Suprapubic skin (tissue), 4 donors: ENCODE results near the gene IQGAP2. TPM values are rescaled to one million over a fixed set of nuclear protein-coding genes. Genes with fewer than 3 reads are reported as not detected.

Experiments used
- DNase-seq, 2 donors: peaks; one replicate each; pipeline ENCODE4 v3.0.0-alpha.2; 2019; ENCODE audit warnings: low spot score in 2 of 2
- H3K27ac ChIP-seq: fragments of 200-600 bp; sonication (generic); one replicate; pipeline ENCODE4 v1.5.1; 2019
- H3K27me3 ChIP-seq: fragments of 200-600 bp; sonication (generic); one replicate; pipeline ENCODE4 v1.5.1; 2019
- H3K36me3 ChIP-seq: fragments of 200-600 bp; sonication (generic); one replicate; pipeline ENCODE4 v1.5.1; 2019
- H3K4me1 ChIP-seq: fragments of 200-600 bp; sonication (generic); one replicate; pipeline ENCODE4 v1.5.1; 2019
- H3K4me3 ChIP-seq: fragments of 200-600 bp; sonication (generic); one replicate; pipeline ENCODE4 v1.5.1; 2019; ENCODE audit warnings: mild to moderate bottlenecking
- H3K9me3 ChIP-seq: fragments of 200-600 bp; sonication (generic); one replicate; pipeline ENCODE4 v1.5.1; 2019
- EP300 ChIP-seq: sonication (generic); formaldehyde crosslinking; IDR thresholded peaks from one replicate; pipeline ENCODE4 v1.6.1; 2017; ENCODE audit warnings: antibody characterized with exemption
- POLR2A ChIP-seq, 2 donors: fragments of 450-650 bp; IDR thresholded peaks; one replicate each; pipeline ENCODE4 v1.6.1; 2017; ENCODE audit warnings: antibody characterized with exemption in 2 of 2, mild to moderate bottlenecking in 2 of 2, moderate library complexity in 2 of 2
- POLR2AphosphoS5 ChIP-seq, 3 donors: sonication (generic); formaldehyde crosslinking; IDR thresholded peaks; one replicate each; pipeline ENCODE4 v1.6.1; 2017; ENCODE audit warnings: antibody characterized with exemption in 3 of 3
- WGBS: methylation state at CpG from one replicate; pipeline ENCODE4 v1.1.5; 2018; 5-methylcytosine and 5-hydroxymethylcytosine counted together
- total RNA-seq, 4 donors: library from RNA; depleted of rRNA; stranded (reverse); fragments of >200 nt; gene quantifications; one replicate each; pipeline ENCODE4 v1.1.0, GENCODE V29; 2016
- TF ChIP-seq, protein P1 (sequence below), 2 donors: fragments of 200-600 bp in 1 of 2; fragments of 450-650 bp in 1 of 2; sonication (generic) in 1 of 2; IDR thresholded peaks; one replicate each; pipeline ENCODE4 v1.5.1; 2016 to 2019; ENCODE audit warnings: antibody characterized with exemption in 2 of 2, mild to moderate bottlenecking in 1 of 2, moderate library complexity in 1 of 2

Gene IQGAP2
- total RNA-seq, 4 donors from 2014 or later: 10.1 to 49.0 (median 12.8) TPM

GRCh38 chr5:76445063-76445462 is 42.0 kb downstream of the IQGAP2 start:
- Histone ChIP-seq H3K36me3 (no peaks in the 10 kb centered on the region), H3K4me1 (no peaks in the 10 kb centered on the region), H3K27ac (no peak overlapping the region), H3K9me3 (no peaks in the 10 kb centered on the region), H3K4me3 (no peak overlapping the region), H3K27me3 (no peaks in the 10 kb centered on the region)
- DNase-seq: no peak
- 90% methylated on average over 4 of the region's 4 CpGs for WGBS
- TF ChIP-seq POLR2AphosphoS5 (IDR thresholded peaks at IDR 0.05) (no peak), POLR2A (IDR thresholded peaks at IDR 0.05) (no peak), EP300 (no peak)
- TF ChIP-seq, protein P1, sequence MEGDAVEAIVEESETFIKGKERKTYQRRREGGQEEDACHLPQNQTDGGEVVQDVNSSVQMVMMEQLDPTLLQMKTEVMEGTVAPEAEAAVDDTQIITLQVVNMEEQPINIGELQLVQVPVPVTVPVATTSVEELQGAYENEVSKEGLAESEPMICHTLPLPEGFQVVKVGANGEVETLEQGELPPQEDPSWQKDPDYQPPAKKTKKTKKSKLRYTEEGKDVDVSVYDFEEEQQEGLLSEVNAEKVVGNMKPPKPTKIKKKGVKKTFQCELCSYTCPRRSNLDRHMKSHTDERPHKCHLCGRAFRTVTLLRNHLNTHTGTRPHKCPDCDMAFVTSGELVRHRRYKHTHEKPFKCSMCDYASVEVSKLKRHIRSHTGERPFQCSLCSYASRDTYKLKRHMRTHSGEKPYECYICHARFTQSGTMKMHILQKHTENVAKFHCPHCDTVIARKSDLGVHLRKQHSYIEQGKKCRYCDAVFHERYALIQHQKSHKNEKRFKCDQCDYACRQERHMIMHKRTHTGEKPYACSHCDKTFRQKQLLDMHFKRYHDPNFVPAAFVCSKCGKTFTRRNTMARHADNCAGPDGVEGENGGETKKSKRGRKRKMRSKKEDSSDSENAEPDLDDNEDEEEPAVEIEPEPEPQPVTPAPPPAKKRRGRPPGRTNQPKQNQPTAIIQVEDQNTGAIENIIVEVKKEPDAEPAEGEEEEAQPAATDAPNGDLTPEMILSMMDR (IDR thresholded peaks at IDR 0.05): no peak

DNA sequence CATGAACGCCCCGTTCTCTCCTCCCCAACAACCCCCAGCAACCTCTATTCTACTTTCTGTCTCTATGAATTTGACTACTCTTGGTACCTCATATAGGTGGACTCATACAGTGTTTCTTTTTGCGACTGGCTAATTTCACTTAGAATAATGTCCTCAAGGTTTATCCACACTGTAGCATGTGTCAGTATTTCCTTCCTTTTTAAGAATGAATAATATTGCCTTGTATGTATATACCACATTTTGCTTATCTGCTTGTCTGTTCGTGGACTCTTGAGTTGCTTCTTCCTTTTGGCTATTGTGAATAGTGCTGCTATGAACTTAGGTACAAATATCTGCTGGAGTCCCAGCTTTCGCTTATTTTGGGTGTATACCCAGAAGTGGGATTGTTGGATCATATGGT is 42.7 kb downstream of the IQGAP2 start:
- TF ChIP-seq, protein P1 (IDR thresholded peaks at IDR 0.05): no peak
- no peak for TF ChIP-seq EP300
- no peak for TF ChIP-seq POLR2AphosphoS5 (IDR thresholded peaks at IDR 0.05)
- Histone ChIP-seq H3K27me3 (no peaks in the 10 kb centered on the region), H3K4me3 (no peak overlapping the region), H3K27ac (no peak overlapping the region), H3K4me1 (no peaks in the 10 kb centered on the region), H3K36me3 (no peaks in the 10 kb centered on the region), H3K9me3 (no peaks in the 10 kb centered on the region)
- WGBS: 93% methylated on average over 5 of the region's 5 CpGs
- DNase-seq: no peak

DNA sequence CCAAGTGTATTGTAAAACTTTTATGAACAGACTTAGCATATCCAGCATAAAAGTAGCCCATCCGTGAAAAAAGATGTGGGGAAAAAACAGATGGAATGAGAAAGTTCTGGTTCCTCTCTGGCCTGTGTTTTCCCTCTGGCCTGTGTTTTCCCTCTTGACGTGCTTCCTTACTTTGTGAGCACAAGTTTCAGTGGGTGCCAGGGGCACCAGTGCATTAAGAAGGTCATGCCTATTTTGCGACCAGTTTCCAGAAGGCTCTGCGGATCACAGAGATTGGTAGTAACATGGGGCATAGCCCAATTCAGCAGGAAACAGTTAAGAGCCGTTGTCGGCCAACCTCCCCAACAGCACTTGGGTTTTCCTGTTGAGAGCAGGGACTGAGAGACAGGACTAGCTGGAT is 43.7 kb downstream of the IQGAP2 start:
- Histone ChIP-seq H3K9me3 (no peaks in the 10 kb centered on the region), H3K27me3 (no peaks in the 10 kb centered on the region), H3K27ac (no peak overlapping the region), H3K4me3 (no peak overlapping the region), H3K36me3 (no peaks in the 10 kb centered on the region), H3K4me1 (no peaks in the 10 kb centered on the region)
- 91% methylated on average over 6 of the region's 6 CpGs for WGBS
- DNase-seq: no peak
- TF ChIP-seq POLR2A (IDR thresholded peaks at IDR 0.05): no peak
- TF ChIP-seq EP300: no peak
- TF ChIP-seq POLR2AphosphoS5 (IDR thresholded peaks at IDR 0.05): no peak
- TF ChIP-seq, protein P1 (IDR thresholded peaks at IDR 0.05): no peak

DNA sequence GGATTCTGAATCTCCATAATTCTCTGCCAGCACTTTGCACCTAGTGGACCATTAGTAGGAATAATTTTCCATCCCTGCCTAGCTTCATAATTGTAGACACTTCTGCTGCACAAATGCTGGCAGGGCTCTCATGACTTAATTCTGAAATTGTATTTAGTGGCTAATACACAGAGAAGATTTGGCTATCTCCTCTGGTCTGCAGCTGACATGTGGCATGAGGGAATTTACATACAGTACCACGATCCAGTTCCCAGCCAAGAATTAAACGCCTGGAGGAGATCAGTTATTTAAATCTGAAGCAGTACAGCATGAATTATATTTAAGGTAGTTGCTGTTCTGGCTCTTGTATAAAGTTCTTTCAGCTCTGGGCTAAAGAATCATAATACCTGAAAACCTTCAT is 46.5 kb downstream of the IQGAP2 start:
- H3K4me3 ChIP-seq: no peak overlapping the region
- no peak for DNase-seq
- H3K27ac ChIP-seq: no peak overlapping the region
- no peaks in the 10 kb centered on the region for H3K27me3 ChIP-seq
- H3K36me3 ChIP-seq: no peaks in the 10 kb centered on the region
- WGBS: 23% methylated on average over 2 of the region's 2 CpGs
- no peaks in the 10 kb centered on the region for H3K4me1 ChIP-seq
- TF ChIP-seq POLR2AphosphoS5 (IDR thresholded peaks at IDR 0.05): no peak
- TF ChIP-seq, protein P1 (IDR thresholded peaks at IDR 0.05): no peak
- TF ChIP-seq POLR2A (IDR thresholded peaks at IDR 0.05): no peak
- TF ChIP-seq EP300: no peak
- H3K9me3 ChIP-seq: no peaks in the 10 kb centered on the region

GRCh38 chr5:76450054-76450453 is 47.0 kb downstream of the IQGAP2 start:
- TF ChIP-seq POLR2AphosphoS5 (IDR thresholded peaks at IDR 0.05) (no peak), EP300 (no peak), POLR2A (IDR thresholded peaks at IDR 0.05) (no peak)
- TF ChIP-seq, protein P1 (IDR thresholded peaks at IDR 0.05): no peak
- WGBS: 14% methylated on average over 3 of the region's 3 CpGs
- no peak overlapping the region for H3K27ac ChIP-seq
- no peaks in the 10 kb centered on the region for H3K36me3 ChIP-seq
- no peak for DNase-seq
- H3K4me3 ChIP-seq: no peak overlapping the region
- no peaks in the 10 kb centered on the region for H3K9me3 ChIP-seq
- no peaks in the 10 kb centered on the region for H3K4me1 ChIP-seq
- H3K27me3 ChIP-seq: no peaks in the 10 kb centered on the region
